ENCODE measurements around the gene PDCD6IP.

DNA sequence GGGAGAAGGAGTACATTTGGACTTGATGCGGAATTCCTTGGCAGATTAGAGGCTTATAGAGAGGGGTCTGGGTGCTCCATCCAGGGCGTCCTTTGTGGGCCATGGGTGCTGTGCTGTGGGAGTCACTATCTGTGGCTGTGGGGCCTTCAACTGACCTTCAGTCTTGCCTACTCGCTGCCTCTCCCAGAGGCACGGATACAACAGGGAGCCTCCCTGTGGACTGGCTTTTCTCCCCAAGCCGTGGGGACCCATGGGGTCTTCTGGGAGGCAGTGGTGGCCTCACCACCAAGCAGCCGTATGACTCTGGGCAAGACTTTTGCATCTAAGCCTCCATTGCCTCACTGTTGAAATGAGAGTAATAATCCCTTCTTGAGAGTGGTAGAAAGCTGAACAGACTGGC, 83.9 kb downstream of the PDCD6IP start:
- TF ChIP-seq, protein P1, sequence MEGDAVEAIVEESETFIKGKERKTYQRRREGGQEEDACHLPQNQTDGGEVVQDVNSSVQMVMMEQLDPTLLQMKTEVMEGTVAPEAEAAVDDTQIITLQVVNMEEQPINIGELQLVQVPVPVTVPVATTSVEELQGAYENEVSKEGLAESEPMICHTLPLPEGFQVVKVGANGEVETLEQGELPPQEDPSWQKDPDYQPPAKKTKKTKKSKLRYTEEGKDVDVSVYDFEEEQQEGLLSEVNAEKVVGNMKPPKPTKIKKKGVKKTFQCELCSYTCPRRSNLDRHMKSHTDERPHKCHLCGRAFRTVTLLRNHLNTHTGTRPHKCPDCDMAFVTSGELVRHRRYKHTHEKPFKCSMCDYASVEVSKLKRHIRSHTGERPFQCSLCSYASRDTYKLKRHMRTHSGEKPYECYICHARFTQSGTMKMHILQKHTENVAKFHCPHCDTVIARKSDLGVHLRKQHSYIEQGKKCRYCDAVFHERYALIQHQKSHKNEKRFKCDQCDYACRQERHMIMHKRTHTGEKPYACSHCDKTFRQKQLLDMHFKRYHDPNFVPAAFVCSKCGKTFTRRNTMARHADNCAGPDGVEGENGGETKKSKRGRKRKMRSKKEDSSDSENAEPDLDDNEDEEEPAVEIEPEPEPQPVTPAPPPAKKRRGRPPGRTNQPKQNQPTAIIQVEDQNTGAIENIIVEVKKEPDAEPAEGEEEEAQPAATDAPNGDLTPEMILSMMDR (IDR thresholded peaks at IDR 0.05; ENCODE audit: poor library complexity, severe bottlenecking): no peak
- no peak for TF ChIP-seq MXI1 (conservative IDR thresholded peaks at IDR 0.05; ENCODE audit: poor library complexity, severe bottlenecking)
